Activated CD4-positive, alpha-beta T cell treated with anti-CD3 and anti-CD28 coated beads, Interleukin-2, Interleukin-4, amounts not matched to agents 100 ng/mL and 50 ng/mL, durations not matched to agents 16 hours and 8 hours (primary cell): Measurements from ENCODE around the gene B3GNT7.
"Not testable (repeated sequence)": the region's sequence is repeated elsewhere in the genome, so short reads cannot be mapped to it uniquely, and the experiment has no call there.

Source experiments
- DNase-seq: peaks from one replicate; pipeline ENCODE4 v3.0.0-alpha.2; 2020; ENCODE audit warnings: low spot score

B3GNT7 gene

GRCh38 chr2:231403421-231404182 is 8.1 kb downstream of the B3GNT7 start:
- not testable (repeated sequence) for DNase-seq

- DNase-seq: not testable (repeated sequence)
These were observed 8.7 kb downstream of the B3GNT7 start for GRCh38 chr2:231404183-231404578.

- DNase-seq: not testable (repeated sequence)
These were observed 10.3 kb downstream of the B3GNT7 start for GRCh38 chr2:231405601-231406367.

- DNase-seq: not testable (repeated sequence)
These were observed 12.2 kb downstream of the B3GNT7 start for GRCh38 chr2:231407686-231408085.

- DNase-seq: not testable (repeated sequence)
These were observed 12.8 kb downstream of the B3GNT7 start for GRCh38 chr2:231408304-231408703.

- no peak for DNase-seq
These were observed 14.3 kb downstream of the B3GNT7 start for GRCh38 chr2:231409776-231410175.

GRCh38 chr2:231410293-231411004 is 14.9 kb downstream of the B3GNT7 start:
- no peak for DNase-seq

GRCh38 chr2:231411237-231411636 is 15.7 kb downstream of the B3GNT7 start:
- DNase-seq: no peak

GRCh38 chr2:231411831-231412617 is 16.5 kb downstream of the B3GNT7 start:
- DNase-seq: peak; percentile 33

GRCh38 chr2:231412618-231412963 is 17.1 kb downstream of the B3GNT7 start:
- DNase-seq: no peak

GRCh38 chr2:231413456-231413855 is 17.9 kb downstream of the B3GNT7 start:
- DNase-seq: no peak

- DNase-seq: no peak
These were observed 18.5 kb downstream of the B3GNT7 start for GRCh38 chr2:231413921-231414476.

- DNase-seq: no peak
These were observed 19.5 kb downstream of the B3GNT7 start for GRCh38 chr2:231415029-231415428.

- no peak for DNase-seq
These were observed 23.5 kb downstream of the B3GNT7 start for GRCh38 chr2:231418820-231419640.

GRCh38 chr2:231421051-231421580 is 25.6 kb downstream of the B3GNT7 start:
- DNase-seq: no peak

- no peak for DNase-seq
These were observed 26.5 kb downstream of the B3GNT7 start for GRCh38 chr2:231422056-231422455.

GRCh38 chr2:231423176-231423575 is 27.7 kb downstream of the B3GNT7 start:
- DNase-seq: no peak

GRCh38 chr2:231425291-231425810 is 29.8 kb downstream of the B3GNT7 start:
- DNase-seq: no peak

GRCh38 chr2:231425811-231426703 is 30.5 kb downstream of the B3GNT7 start:
- no peak for DNase-seq
